ENCODE data around the gene RBMS3. TPM values are rescaled to one million over a fixed set of nuclear protein-coding genes. Genes with fewer than 3 reads are reported as not detected.

The RBMS3 gene
- total RNA-seq, 1 experiment from 2014 or later = 7.4 TPM

DNA sequence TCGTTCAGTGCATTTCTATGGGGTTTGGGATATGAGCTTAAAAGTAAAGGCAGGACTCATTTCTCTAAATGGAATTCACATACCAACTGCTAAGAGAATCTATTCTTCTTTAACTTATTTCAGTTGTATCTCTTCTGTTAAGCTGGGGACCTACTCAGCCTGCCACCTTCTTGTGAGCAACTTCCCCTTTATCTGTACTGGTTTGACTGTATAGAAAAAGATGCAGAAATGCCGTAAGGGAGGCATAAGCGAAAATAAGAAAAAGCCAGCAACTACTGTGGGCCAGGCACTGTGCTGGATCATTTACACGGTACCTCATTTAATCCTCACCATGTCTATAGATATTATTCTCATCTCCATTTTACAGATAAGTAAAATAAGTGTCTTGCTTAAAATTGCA lies 38.4 kb downstream of the RBMS3 start:
- H3K36me3 ChIP-seq (ENCODE audit: control insufficient read depth, insufficient read depth, low read length) = no peaks in the 10 kb centered on the region
- no peaks in the 10 kb centered on the region for H3K9me3 ChIP-seq
- H3K27ac Mint-ChIP-seq (ENCODE audit: unreplicated experiment) = no peak overlapping the region
- no peak overlapping the region for H3K4me3 Mint-ChIP-seq (ENCODE audit: unreplicated experiment)
- no peaks in the 10 kb centered on the region for H3K4me1 ChIP-seq
- no peaks in the 10 kb centered on the region for H3K27me3 Mint-ChIP-seq (ENCODE audit: insufficient read depth, unreplicated experiment)
- TF ChIP-seq, protein P1, sequence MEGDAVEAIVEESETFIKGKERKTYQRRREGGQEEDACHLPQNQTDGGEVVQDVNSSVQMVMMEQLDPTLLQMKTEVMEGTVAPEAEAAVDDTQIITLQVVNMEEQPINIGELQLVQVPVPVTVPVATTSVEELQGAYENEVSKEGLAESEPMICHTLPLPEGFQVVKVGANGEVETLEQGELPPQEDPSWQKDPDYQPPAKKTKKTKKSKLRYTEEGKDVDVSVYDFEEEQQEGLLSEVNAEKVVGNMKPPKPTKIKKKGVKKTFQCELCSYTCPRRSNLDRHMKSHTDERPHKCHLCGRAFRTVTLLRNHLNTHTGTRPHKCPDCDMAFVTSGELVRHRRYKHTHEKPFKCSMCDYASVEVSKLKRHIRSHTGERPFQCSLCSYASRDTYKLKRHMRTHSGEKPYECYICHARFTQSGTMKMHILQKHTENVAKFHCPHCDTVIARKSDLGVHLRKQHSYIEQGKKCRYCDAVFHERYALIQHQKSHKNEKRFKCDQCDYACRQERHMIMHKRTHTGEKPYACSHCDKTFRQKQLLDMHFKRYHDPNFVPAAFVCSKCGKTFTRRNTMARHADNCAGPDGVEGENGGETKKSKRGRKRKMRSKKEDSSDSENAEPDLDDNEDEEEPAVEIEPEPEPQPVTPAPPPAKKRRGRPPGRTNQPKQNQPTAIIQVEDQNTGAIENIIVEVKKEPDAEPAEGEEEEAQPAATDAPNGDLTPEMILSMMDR (IDR thresholded peaks at IDR 0.05; ENCODE audit: insufficient read depth in 1 of 2, low read depth in 1 of 2, low read length in 1 of 2, severe bottlenecking in 1 of 2, unreplicated experiment in 1 of 2) = no peak
- intact Hi-C loops (cut with micrococcal nuclease; ENCODE audit: unreplicated experiment) = no loop called here
- H3K36me3 Mint-ChIP-seq (ENCODE audit: insufficient read depth, unreplicated experiment) = no peaks in the 10 kb centered on the region
- H3K4me3 ChIP-seq (ENCODE audit: low read depth, low read length) = no peak overlapping the region
- peaks cover 2% of the 10 kb centered on the region for H3K4me1 Mint-ChIP-seq (ENCODE audit: low read depth, unreplicated experiment)
- no peaks in the 10 kb centered on the region for H3K27me3 ChIP-seq (replicated peaks; ENCODE audit: control insufficient read depth, insufficient read depth, low read length)
- DNase-seq = no peak
- no TSS peak for BruUV-seq (replicated peaks)
- no peaks in the 10 kb centered on the region for H3K9me3 Mint-ChIP-seq (ENCODE audit: unreplicated experiment)
- POLR2A ChIA-PET = no interaction called here
- CTCF ChIA-PET = no interaction called here

DNA sequence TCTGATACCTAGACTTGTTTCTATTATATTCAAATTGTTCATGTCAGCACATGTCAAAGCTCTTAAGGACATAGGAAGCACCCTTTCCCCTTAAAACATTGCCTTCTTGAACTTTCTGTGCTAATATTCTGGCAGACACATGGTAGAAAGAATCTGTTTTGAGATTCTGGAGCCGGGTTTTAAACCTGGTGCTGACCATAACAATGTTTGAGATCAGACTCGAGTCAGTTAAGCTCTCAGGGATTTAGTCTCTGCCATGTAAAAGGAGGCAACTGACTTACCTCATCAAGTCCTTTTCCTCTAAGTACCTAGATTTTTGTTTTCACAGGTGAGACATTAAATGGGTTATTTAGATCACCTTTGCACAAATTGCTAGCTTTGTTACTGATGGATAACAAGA lies 38.9 kb downstream of the RBMS3 start:
- no peaks in the 10 kb centered on the region for H3K27me3 ChIP-seq (replicated peaks; ENCODE audit: control insufficient read depth, insufficient read depth, low read length)
- no peaks in the 10 kb centered on the region for H3K36me3 ChIP-seq (ENCODE audit: control insufficient read depth, insufficient read depth, low read length)
- no peaks in the 10 kb centered on the region for H3K36me3 Mint-ChIP-seq (ENCODE audit: insufficient read depth, unreplicated experiment)
- no peaks in the 10 kb centered on the region for H3K9me3 Mint-ChIP-seq (ENCODE audit: unreplicated experiment)
- intact Hi-C loops (cut with micrococcal nuclease; ENCODE audit: unreplicated experiment) = no loop called here
- H3K27ac Mint-ChIP-seq (ENCODE audit: unreplicated experiment) = no peak overlapping the region
- no peak overlapping the region for H3K4me3 Mint-ChIP-seq (ENCODE audit: unreplicated experiment)
- ChIA-PET POLR2A (no interaction called here), CTCF (no interaction called here)
- H3K4me3 ChIP-seq (ENCODE audit: low read depth, low read length) = no peak overlapping the region
- no peak for DNase-seq
- TF ChIP-seq, protein P1 (IDR thresholded peaks at IDR 0.05; ENCODE audit: insufficient read depth in 1 of 2, low read depth in 1 of 2, low read length in 1 of 2, severe bottlenecking in 1 of 2, unreplicated experiment in 1 of 2) = no peak
- peaks cover 8% of the 10 kb centered on the region for H3K4me1 Mint-ChIP-seq (ENCODE audit: low read depth, unreplicated experiment)
- H3K9me3 ChIP-seq = no peaks in the 10 kb centered on the region
- H3K27me3 Mint-ChIP-seq (ENCODE audit: insufficient read depth, unreplicated experiment) = peaks cover 3% of the 10 kb centered on the region
- no peaks in the 10 kb centered on the region for H3K4me1 ChIP-seq
- no TSS peak for BruUV-seq (replicated peaks)

DNA sequence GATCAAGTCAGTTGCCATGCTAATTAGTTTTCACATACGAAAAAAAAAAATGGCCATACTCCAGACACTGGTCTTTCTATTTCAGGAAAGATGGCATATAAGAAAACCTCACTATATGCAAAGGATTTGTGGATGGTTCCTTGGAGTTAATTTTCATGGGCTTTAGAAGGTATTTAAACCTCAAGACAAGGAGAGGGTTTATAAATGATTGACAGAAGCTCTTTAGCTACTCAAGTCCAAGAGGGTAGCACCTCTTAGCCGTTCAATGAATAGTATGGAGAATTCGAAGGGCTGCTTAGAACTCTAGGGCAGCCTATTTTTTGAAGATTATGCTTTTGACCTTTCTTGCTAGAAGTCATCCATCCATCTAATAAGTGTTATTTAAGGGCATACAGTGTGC lies 41.7 kb downstream of the RBMS3 start:
- no peaks in the 10 kb centered on the region for H3K4me1 ChIP-seq
- no peaks in the 10 kb centered on the region for H3K36me3 Mint-ChIP-seq (ENCODE audit: insufficient read depth, unreplicated experiment)
- H3K27ac Mint-ChIP-seq (ENCODE audit: unreplicated experiment) = no peak overlapping the region
- H3K9me3 ChIP-seq = no peaks in the 10 kb centered on the region
- no peaks in the 10 kb centered on the region for H3K9me3 Mint-ChIP-seq (ENCODE audit: unreplicated experiment)
- H3K4me3 Mint-ChIP-seq (ENCODE audit: unreplicated experiment) = no peak overlapping the region
- POLR2A ChIA-PET = no interaction called here
- CTCF ChIA-PET = no interaction called here
- intact Hi-C loops (cut with micrococcal nuclease; ENCODE audit: unreplicated experiment) = no loop called here
- H3K4me3 ChIP-seq (ENCODE audit: low read depth, low read length) = no peak overlapping the region
- peaks cover 10% of the 10 kb centered on the region for H3K4me1 Mint-ChIP-seq (ENCODE audit: low read depth, unreplicated experiment)
- no peaks in the 10 kb centered on the region for H3K36me3 ChIP-seq (ENCODE audit: control insufficient read depth, insufficient read depth, low read length)
- DNase-seq = no peak
- no TSS peak for BruUV-seq (replicated peaks)
- no peaks in the 10 kb centered on the region for H3K27me3 ChIP-seq (replicated peaks; ENCODE audit: control insufficient read depth, insufficient read depth, low read length)
- H3K27me3 Mint-ChIP-seq (ENCODE audit: insufficient read depth, unreplicated experiment) = peaks cover 3% of the 10 kb centered on the region
- TF ChIP-seq, protein P1 (IDR thresholded peaks at IDR 0.05; ENCODE audit: insufficient read depth in 1 of 2, low read depth in 1 of 2, low read length in 1 of 2, severe bottlenecking in 1 of 2, unreplicated experiment in 1 of 2) = no peak

Measured in Caco-2 (cell line).